C4-2B (cell line): Measurements from ENCODE around the gene CDC42BPG.

Experiments used
- H3K27ac ChIP-seq: fragments of 450-650 bp; 2 replicates; pipeline ENCODE4 v1.5.1; 2017
- CTCF ChIP-seq: fragments of 450-650 bp; conservative IDR thresholded peaks from 2 replicates; pipeline ENCODE4 v1.5.1; 2017; ENCODE audit warnings: mild to moderate bottlenecking
- ZFX ChIP-seq: fragments of 450-650 bp; IDR thresholded peaks from 2 replicates; pipeline ENCODE4 v1.6.1; 2017

CDC42BPG gene

GRCh38 chr11:64794526-64794925 lies 49.9 kb downstream of the CDC42BPG start:
- no peak overlapping the region for H3K27ac ChIP-seq
- TF ChIP-seq ZFX (no peak), CTCF (no peak)

GRCh38 chr11:64793271-64794160 lies 50.9 kb downstream of the CDC42BPG start:
- no peak for TF ChIP-seq ZFX
- no peak for TF ChIP-seq CTCF
- no peak overlapping the region for H3K27ac ChIP-seq

- TF ChIP-seq CTCF (no peak), ZFX (no peak)
- no peak overlapping the region for H3K27ac ChIP-seq
These were observed 52.0 kb downstream of the CDC42BPG start for GRCh38 chr11:64792482-64792881.

GRCh38 chr11:64791781-64792291 lies 52.6 kb downstream of the CDC42BPG start:
- no peak overlapping the region for H3K27ac ChIP-seq
- no peak for TF ChIP-seq CTCF
- TF ChIP-seq ZFX = no peak

GRCh38 chr11:64790205-64791095 lies 54.0 kb downstream of the CDC42BPG start:
- H3K27ac ChIP-seq = no peak overlapping the region
- TF ChIP-seq CTCF (no peak), ZFX (no peak)

GRCh38 chr11:64789331-64790204 lies 54.9 kb downstream of the CDC42BPG start:
- no peak for TF ChIP-seq CTCF
- TF ChIP-seq ZFX = no peak
- H3K27ac ChIP-seq = no peak overlapping the region
